OCI-LY1 (cell line): ENCODE data around the gene CXCR5.
A peak's percentile ranks its signal among the peaks of the same experiment; 100 is the strongest.

ENCODE experiments used
- H2AFZ ChIP-seq: fragments of 200-600 bp; sonication (generic), shearing (Covaris generic); 2 replicates; pipeline ENCODE4 v1.6.0; 2014; ENCODE audit warnings: antibody characterized with exemption, mild to moderate bottlenecking, low read length
- H3F3A ChIP-seq: fragments of 200-600 bp; sonication (generic), shearing (Covaris generic); 2 replicates; pipeline ENCODE4 v1.6.0; 2014; ENCODE audit warnings: mild to moderate bottlenecking, antibody characterized with exemption, low read length, moderate library complexity; ENCODE audit not compliant: insufficient read depth
- H3K27ac ChIP-seq: fragments of 200-600 bp; sonication (generic); 2 replicates; pipeline ENCODE4 v1.5.1; 2014; ENCODE audit warnings: low read length, mixed run types, mild to moderate bottlenecking, low read depth; ENCODE audit not compliant: poor library complexity, severe bottlenecking
- H3K27me3 ChIP-seq: fragments of 200-600 bp; sonication (generic); 2 replicates; pipeline ENCODE4 v1.6.0; 2014; ENCODE audit warnings: antibody characterized with exemption, mild to moderate bottlenecking, low read length, moderate library complexity; ENCODE audit not compliant: insufficient read depth
- H3K36me3 ChIP-seq: fragments of 200-600 bp; sonication (generic); 2 replicates; pipeline ENCODE4 v1.6.1; 2014; ENCODE audit warnings: mild to moderate bottlenecking, antibody characterized with exemption, low read length, moderate library complexity, mixed read lengths; ENCODE audit not compliant: insufficient read depth
- H3K4me1 ChIP-seq: fragments of 200-600 bp; sonication (generic); 2 replicates; pipeline ENCODE4 v1.5.1; 2014; ENCODE audit warnings: mild to moderate bottlenecking, low read length, moderate library complexity; ENCODE audit not compliant: insufficient read depth, severe bottlenecking
- H3K4me2 ChIP-seq: fragments of 200-600 bp; sonication (generic), shearing (Covaris generic); 2 replicates; pipeline ENCODE4 v1.6.1; 2014; ENCODE audit warnings: low read length
- H3K4me3 ChIP-seq: fragments of 200-600 bp; sonication (generic); 2 replicates; pipeline ENCODE4 v1.5.1; 2014; ENCODE audit warnings: low read length, low read depth, mild to moderate bottlenecking, mixed read lengths; ENCODE audit not compliant: poor library complexity, severe bottlenecking
- H3K79me2 ChIP-seq: fragments of 200-600 bp; shearing (Covaris generic); 2 replicates; pipeline ENCODE4 v1.6.1; 2016; ENCODE audit warnings: mixed run types, low read length, mixed read lengths; ENCODE audit not compliant: insufficient read depth
- H3K9ac ChIP-seq: fragments of 200-600 bp; sonication (generic), shearing (Covaris generic); 2 replicates; pipeline ENCODE4 v1.6.1; 2014; ENCODE audit warnings: mild to moderate bottlenecking, low read length, mixed read lengths
- H3K9me2 ChIP-seq: fragments of 200-600 bp; sonication (generic), shearing (Covaris generic); 2 replicates; pipeline ENCODE4 v1.6.1; 2014; ENCODE audit warnings: low read depth, mild to moderate bottlenecking, low read length, mixed read lengths
- H3K9me3 ChIP-seq: fragments of 200-600 bp; shearing (Covaris generic); 2 replicates; pipeline ENCODE4 v1.6.1; 2014; ENCODE audit warnings: low read length, mixed read lengths
- H4K20me1 ChIP-seq: fragments of 200-600 bp; sonication (generic), shearing (Covaris generic); 2 replicates; pipeline ENCODE4 v1.6.0; 2016; ENCODE audit warnings: mild to moderate bottlenecking, low read length; ENCODE audit not compliant: insufficient read depth
- EZH2 ChIP-seq: fragments of 200-600 bp; sonication (generic), shearing (Covaris generic); IDR thresholded peaks from 2 replicates; pipeline ENCODE4 v1.8.0; 2017; ENCODE audit warnings: borderline replicate concordance, mixed run types, mild to moderate bottlenecking, antibody characterized with exemption, low read length, moderate library complexity, mixed read lengths
- TF ChIP-seq, protein P1 (sequence below): fragments of 200-600 bp; sonication (generic), shearing (Covaris generic); IDR thresholded peaks from 2 replicates; pipeline ENCODE4 v1.5.1; 2017; ENCODE audit warnings: mild to moderate bottlenecking, antibody characterized with exemption, low read length, moderate library complexity, mixed read lengths

Gene CXCR5

GRCh38 chr11:118922745-118923627 lies 39.3 kb downstream of the CXCR5 start:
- H4K20me1 ChIP-seq: no peaks in the 10 kb centered on the region
- H3K36me3 ChIP-seq: no peaks in the 10 kb centered on the region
- no peak overlapping the region for H3K4me3 ChIP-seq
- no peak overlapping the region for H3K27ac ChIP-seq
- H3K79me2 ChIP-seq: no peaks in the 10 kb centered on the region
- no peaks in the 10 kb centered on the region for H3F3A ChIP-seq
- H3K27me3 ChIP-seq: no peaks in the 10 kb centered on the region
- H2AFZ ChIP-seq: no peak overlapping the region
- TF ChIP-seq, protein P1, sequence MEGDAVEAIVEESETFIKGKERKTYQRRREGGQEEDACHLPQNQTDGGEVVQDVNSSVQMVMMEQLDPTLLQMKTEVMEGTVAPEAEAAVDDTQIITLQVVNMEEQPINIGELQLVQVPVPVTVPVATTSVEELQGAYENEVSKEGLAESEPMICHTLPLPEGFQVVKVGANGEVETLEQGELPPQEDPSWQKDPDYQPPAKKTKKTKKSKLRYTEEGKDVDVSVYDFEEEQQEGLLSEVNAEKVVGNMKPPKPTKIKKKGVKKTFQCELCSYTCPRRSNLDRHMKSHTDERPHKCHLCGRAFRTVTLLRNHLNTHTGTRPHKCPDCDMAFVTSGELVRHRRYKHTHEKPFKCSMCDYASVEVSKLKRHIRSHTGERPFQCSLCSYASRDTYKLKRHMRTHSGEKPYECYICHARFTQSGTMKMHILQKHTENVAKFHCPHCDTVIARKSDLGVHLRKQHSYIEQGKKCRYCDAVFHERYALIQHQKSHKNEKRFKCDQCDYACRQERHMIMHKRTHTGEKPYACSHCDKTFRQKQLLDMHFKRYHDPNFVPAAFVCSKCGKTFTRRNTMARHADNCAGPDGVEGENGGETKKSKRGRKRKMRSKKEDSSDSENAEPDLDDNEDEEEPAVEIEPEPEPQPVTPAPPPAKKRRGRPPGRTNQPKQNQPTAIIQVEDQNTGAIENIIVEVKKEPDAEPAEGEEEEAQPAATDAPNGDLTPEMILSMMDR: no peak
- TF ChIP-seq EZH2: no peak
- no peak overlapping the region for H3K4me2 ChIP-seq
- no peak overlapping the region for H3K9ac ChIP-seq
- H3K4me1 ChIP-seq: peaks cover 28% of the 10 kb centered on the region
- H3K9me2 ChIP-seq: no peaks in the 10 kb centered on the region
- no peaks in the 10 kb centered on the region for H3K9me3 ChIP-seq

DNA sequence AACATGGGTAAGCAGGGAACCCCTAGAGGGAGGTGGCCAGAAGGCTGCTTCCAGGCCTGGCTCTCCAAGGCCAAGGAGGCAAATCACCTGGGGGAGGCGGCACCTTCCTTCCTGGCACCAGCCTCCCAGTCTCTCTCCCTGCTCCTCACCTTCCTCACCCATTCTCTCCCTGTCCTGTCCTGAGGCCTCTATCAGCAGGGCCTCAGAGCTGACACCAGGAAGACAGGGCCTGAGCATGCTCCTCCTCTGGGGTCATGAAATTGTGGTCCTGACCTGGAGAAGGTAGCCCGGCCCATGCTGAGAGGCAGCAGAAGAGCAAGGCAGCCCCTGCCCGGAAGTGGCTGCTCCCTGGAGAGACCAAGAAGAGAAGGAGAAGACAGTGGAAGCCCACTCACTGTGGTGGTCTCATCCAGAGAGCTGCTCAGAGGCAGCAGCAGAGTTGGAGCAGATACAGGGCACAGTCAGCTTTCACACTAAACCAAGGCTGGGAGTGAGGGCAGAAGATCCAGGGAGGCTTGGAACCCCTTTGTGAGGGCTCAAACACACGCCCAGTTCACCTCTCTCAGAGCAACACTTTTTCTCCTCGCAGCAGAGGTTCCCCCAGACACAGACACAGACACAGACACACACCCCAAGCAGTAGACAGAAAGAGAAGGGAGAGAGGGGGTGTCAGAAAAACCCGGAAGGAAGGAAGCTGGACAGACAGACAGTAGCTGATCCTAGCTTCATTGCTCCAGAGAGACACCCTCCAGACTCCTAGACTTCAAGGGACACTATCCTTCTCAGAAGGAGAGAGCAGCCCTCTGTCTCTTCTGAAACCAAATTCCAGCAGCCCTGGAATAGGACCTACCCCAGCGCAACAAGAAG lies 40.3 kb downstream of the CXCR5 start:
- Histone ChIP-seq H3K4me3 (peak overlapping the region; percentile 62), H3K27ac (no peak overlapping the region), H3F3A (no peaks in the 10 kb centered on the region), H3K9ac (no peak overlapping the region; the same call in 1 of the 2 replicates), H3K4me1 (peaks cover 28% of the 10 kb centered on the region), H3K79me2 (no peaks in the 10 kb centered on the region), H3K36me3 (no peaks in the 10 kb centered on the region), H3K27me3 (no peaks in the 10 kb centered on the region), H4K20me1 (no peaks in the 10 kb centered on the region), H2AFZ (no peak overlapping the region), H3K9me2 (no peaks in the 10 kb centered on the region), H3K9me3 (no peaks in the 10 kb centered on the region), H3K4me2 (peak overlapping the region; percentile 92)
- TF ChIP-seq, protein P1: no peak
- no peak for TF ChIP-seq EZH2

DNA sequence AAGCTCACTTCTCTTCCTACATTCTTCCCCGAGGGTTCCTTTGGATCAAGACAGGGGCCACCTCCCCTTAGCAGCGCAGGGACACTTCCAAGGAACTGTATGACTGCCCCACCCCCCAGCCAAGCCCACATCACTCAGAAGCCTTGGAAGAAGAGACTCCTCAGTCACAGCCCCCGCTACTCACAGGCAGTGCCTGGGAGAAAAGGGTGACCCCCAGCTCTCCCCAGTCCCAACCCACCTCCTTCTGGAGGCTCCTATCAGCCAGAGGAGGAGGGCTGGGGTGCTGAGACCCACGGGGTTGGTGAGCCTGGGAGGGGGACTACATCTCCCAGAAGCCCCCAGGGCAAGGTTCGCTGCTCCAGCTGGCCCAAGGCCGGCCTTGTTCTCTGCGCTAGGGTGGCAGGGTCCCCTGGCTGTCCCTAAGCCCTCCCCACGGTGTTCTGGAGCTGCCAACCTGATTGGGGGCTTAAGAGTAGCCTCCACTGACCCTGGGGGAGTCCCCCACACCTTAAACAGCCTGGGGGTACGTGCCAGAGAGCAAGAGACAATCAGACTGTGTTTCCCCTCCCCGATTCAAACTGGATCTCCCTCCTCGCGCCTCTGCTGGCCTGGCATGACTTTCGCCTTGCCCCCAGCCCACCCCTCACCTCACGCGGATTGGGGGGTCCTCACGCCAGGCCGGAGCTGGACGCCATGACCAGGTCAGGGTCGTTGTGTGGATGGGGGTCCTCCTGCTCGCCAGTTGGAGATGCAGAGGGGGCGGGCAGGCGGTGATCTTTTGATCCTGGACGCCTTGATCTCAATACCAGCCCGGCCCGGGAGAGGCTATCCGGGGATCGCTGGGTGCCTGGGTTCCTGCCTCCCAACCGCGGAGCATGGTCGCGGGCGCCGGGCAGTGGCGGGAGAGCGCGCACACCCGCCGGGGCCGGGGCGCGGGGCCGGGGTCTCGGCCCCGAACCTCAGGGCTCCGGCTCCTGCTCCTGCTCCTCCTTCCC lies 41.2 kb downstream of the CXCR5 start:
- H3F3A ChIP-seq: no peaks in the 10 kb centered on the region
- H3K4me2 ChIP-seq: peak overlapping the region; percentile 92
- H3K4me3 ChIP-seq: peak overlapping the region; percentile 62
- no peaks in the 10 kb centered on the region for H4K20me1 ChIP-seq
- no peaks in the 10 kb centered on the region for H3K79me2 ChIP-seq
- no peaks in the 10 kb centered on the region for H3K36me3 ChIP-seq
- no peaks in the 10 kb centered on the region for H3K27me3 ChIP-seq
- H3K9me3 ChIP-seq: no peaks in the 10 kb centered on the region
- H3K27ac ChIP-seq: no peak overlapping the region
- TF ChIP-seq, protein P1: no peak
- no peak for TF ChIP-seq EZH2
- no peak overlapping the region for H2AFZ ChIP-seq
- no peaks in the 10 kb centered on the region for H3K9me2 ChIP-seq
- H3K9ac ChIP-seq: peak overlapping the region; percentile 51
- peaks cover 28% of the 10 kb centered on the region for H3K4me1 ChIP-seq
